Ascending aorta (tissue), 2 donors: ENCODE measurements around the gene EIF2D. TPM values are rescaled to one million over a fixed set of nuclear protein-coding genes. Genes with fewer than 3 reads are reported as not detected.
A peak's percentile ranks its signal among the peaks of the same experiment; 100 is the strongest.

Experiments
- DNase-seq, 2 donors: peaks; one replicate each; pipeline ENCODE4 v3.0.0-alpha.2; 2019; ENCODE audit warnings: low spot score in 2 of 2
- H3K27ac ChIP-seq, 2 donors: fragments of 200-600 bp; sonication (generic); one replicate each; pipeline ENCODE4 v1.5.1; 2016 to 2017; ENCODE audit warnings: mild to moderate bottlenecking in 1 of 2
- H3K27me3 ChIP-seq: fragments of 200-600 bp; sonication (generic); one replicate; pipeline ENCODE4 v1.5.1; 2017
- H3K36me3 ChIP-seq, 2 donors: fragments of 200-600 bp; sonication (generic); one replicate each; pipeline ENCODE4 v1.5.1; 2016
- H3K4me1 ChIP-seq, 2 donors: fragments of 200-600 bp; sonication (generic); one replicate each; pipeline ENCODE4 v1.5.1; 2016 to 2017; ENCODE audit warnings: mild to moderate bottlenecking in 1 of 2
- H3K4me3 ChIP-seq, 2 donors: fragments of 200-600 bp; sonication (generic); one replicate each; pipeline ENCODE4 v1.5.1; 2016 to 2017; ENCODE audit warnings: mild to moderate bottlenecking in 1 of 2
- H3K9me3 ChIP-seq, 2 donors: fragments of 200-600 bp; sonication (generic); one replicate each; pipeline ENCODE4 v1.5.1; 2016
- CTCF ChIP-seq, 3 experiments: fragments of 200-600 bp in 2 of 3; fragments of 450-650 bp in 1 of 3; sonication (generic) in 2 of 3; IDR thresholded peaks; one replicate each; pipeline ENCODE4 v1.5.1; 2016 to 2019; ENCODE audit warnings: antibody characterized with exemption in 3 of 3, mild to moderate bottlenecking in 1 of 3, moderate library complexity in 1 of 3
- intact Hi-C: fragments of 100-400 bp; cut with DNase I; formaldehyde crosslinking; loops from one replicate; pipeline ENCODE4 v1.15.1; 2023
- total RNA-seq: library from RNA; depleted of rRNA; stranded (reverse); fragments of >200 nt; gene quantifications from one replicate; pipeline ENCODE4 v1.1.0, GENCODE V29; 2016

The EIF2D gene
- total RNA-seq, 1 donor from 2014 or later: 40.2 TPM

- Histone ChIP-seq H3K27me3 (no peaks in the 10 kb centered on the region), H3K9me3 (no peaks in the 10 kb centered on the region), H3K36me3 (no peaks in the 10 kb centered on the region), H3K4me1 (peaks cover 0 to 5% of the 10 kb centered on the region in 2 donors), H3K27ac (peak overlapping the region; percentile 31 to 54), H3K4me3 (no peak overlapping the region)
- no peak for DNase-seq
- intact Hi-C loops: no loop called here
- no peak for TF ChIP-seq CTCF (IDR thresholded peaks at IDR 0.05)
These were observed 36.1 kb downstream of the EIF2D start for GRCh38 chr1:206575894-206576737.

- intact Hi-C loops: no loop called here
- Histone ChIP-seq H3K4me1 (peaks cover 0 to 2% of the 10 kb centered on the region in 2 donors), H3K27ac (peak overlapping the region; percentile 31 to 54)
These were observed 36.9 kb downstream of the EIF2D start for GRCh38 chr1:206575165-206575893.

GRCh38 chr1:206573762-206574161, 38.5 kb downstream of the EIF2D start:
- H3K4me1 ChIP-seq: no peaks in the 10 kb centered on the region
- intact Hi-C loops: no loop called here
- no peaks in the 10 kb centered on the region for H3K36me3 ChIP-seq
- H3K27ac ChIP-seq: no peak overlapping the region
- H3K9me3 ChIP-seq: no peaks in the 10 kb centered on the region
- DNase-seq: no peak
- H3K27me3 ChIP-seq: no peaks in the 10 kb centered on the region
- H3K4me3 ChIP-seq: no peak overlapping the region
- TF ChIP-seq CTCF (IDR thresholded peaks at IDR 0.05): no peak

More at GRCh38 chr1:206575165-206575893, 36.9 kb downstream of the EIF2D start:
- Histone ChIP-seq H3K27me3 (no peaks in the 10 kb centered on the region), H3K4me3 (no peak overlapping the region), H3K36me3 (no peaks in the 10 kb centered on the region), H3K9me3 (no peaks in the 10 kb centered on the region)
- DNase-seq: peak; percentile 28 to 71
- TF ChIP-seq CTCF (IDR thresholded peaks at IDR 0.05): no peak

- intact Hi-C loops: no loop called here
- no peak overlapping the region for H3K4me3 ChIP-seq
- H3K27me3 ChIP-seq: no peaks in the 10 kb centered on the region
- TF ChIP-seq CTCF (IDR thresholded peaks at IDR 0.05): no peak
- H3K4me1 ChIP-seq: no peaks in the 10 kb centered on the region
- no peak for DNase-seq
- H3K36me3 ChIP-seq: no peaks in the 10 kb centered on the region
- H3K9me3 ChIP-seq: no peaks in the 10 kb centered on the region
- H3K27ac ChIP-seq: no peak overlapping the region
These were observed 38.9 kb downstream of the EIF2D start for GRCh38 chr1:206573319-206573718.

- no peak for TF ChIP-seq CTCF (IDR thresholded peaks at IDR 0.05)
- Histone ChIP-seq H3K4me1 (no peaks in the 10 kb centered on the region), H3K9me3 (no peaks in the 10 kb centered on the region), H3K36me3 (no peaks in the 10 kb centered on the region), H3K27ac (no peak overlapping the region), H3K27me3 (no peaks in the 10 kb centered on the region), H3K4me3 (no peak overlapping the region)
- no peak for DNase-seq
- intact Hi-C loops: no loop called here
These were observed 39.4 kb downstream of the EIF2D start for GRCh38 chr1:206572835-206573234.
